Stimulated activated CD8-positive, alpha-beta memory T cell treated with anti-CD3 and anti-CD28 coated beads, Interleukin-2, amount 100 ng/mL, for 1 hour (primary cell): ENCODE results near the gene TMEM87B.

ENCODE experiments used
- DNase-seq, 2 donors: peaks; one replicate each; pipeline ENCODE4 v3.0.0-alpha.2; 2020; ENCODE audit warnings: low read depth in 2 of 2

TMEM87B gene

DNA sequence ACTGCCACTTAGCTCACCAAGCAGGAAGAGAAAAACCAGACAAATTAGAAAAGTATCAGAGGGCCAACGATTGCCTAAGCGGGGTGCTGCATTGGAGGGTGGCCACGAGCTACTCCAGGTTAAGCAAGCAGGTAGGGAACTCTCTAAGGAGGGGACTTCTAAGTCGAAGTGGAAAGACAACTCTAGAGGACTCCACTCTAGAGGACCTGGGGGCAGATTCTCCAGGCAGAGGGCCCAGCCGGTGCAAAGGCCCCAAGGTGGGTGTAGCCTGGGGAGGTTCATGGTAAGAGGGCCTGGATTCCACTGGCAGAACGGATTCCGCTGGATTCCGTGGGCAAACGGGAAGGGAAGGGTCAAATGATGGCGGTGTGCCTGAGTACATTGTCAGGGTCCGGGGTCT, 95.8 kb downstream of the TMEM87B start:
- no peak for DNase-seq

DNA sequence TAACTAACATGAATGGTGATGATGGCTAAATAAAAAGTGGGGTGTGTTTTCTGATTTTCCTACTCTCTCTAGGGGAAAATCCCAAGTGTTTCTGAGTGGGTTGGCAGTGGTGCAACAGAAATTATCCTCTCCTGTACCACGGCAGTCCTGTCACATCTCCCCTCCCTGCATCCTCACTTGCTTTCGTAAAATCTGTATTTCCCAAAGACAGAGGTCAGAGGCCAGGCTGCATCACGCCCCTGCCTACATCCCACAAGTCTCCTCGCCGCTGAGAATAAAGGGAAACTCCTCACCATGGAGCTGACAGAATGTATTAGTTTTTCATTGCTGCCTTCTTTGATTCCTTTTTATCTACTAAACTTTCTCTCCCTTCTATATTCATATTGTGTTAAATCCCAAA, 96.2 kb downstream of the TMEM87B start:
- no peak for DNase-seq

DNA sequence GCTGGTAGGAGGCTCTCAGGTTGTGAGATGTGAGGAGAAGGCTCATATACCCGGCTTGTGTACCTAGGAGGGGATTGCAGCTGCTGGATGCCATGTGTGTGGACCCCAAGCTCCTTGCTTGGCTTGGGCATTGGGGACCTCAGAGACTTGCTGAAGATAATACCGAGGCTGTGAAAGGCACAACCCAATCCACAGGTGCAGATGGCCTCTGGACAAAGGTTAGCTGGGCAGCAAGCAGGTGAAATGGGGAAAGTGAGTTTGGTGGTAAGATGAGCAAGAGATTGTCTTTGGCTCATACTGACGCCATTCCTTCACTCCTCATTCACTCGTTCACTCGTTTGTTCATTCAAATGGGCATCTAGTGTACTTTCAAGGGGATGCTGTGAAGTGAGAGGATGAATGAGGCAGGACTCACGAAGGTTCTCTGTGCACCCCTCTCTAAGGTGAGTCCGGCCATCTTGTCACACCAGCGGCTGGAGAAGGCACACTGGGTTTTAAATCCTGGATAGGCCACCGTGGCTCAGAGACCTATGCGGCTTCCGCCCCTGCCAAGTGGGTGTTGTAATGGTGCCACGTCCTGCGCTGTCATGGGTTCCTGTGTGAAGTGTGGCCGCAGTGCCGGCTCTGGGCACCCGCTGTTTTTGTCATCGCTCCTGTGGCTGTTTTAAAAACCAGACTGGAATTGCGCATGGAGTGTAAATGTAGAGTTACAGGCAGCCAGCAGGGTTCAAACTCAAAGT, 96.8 kb downstream of the TMEM87B start:
- no peak for DNase-seq

DNA sequence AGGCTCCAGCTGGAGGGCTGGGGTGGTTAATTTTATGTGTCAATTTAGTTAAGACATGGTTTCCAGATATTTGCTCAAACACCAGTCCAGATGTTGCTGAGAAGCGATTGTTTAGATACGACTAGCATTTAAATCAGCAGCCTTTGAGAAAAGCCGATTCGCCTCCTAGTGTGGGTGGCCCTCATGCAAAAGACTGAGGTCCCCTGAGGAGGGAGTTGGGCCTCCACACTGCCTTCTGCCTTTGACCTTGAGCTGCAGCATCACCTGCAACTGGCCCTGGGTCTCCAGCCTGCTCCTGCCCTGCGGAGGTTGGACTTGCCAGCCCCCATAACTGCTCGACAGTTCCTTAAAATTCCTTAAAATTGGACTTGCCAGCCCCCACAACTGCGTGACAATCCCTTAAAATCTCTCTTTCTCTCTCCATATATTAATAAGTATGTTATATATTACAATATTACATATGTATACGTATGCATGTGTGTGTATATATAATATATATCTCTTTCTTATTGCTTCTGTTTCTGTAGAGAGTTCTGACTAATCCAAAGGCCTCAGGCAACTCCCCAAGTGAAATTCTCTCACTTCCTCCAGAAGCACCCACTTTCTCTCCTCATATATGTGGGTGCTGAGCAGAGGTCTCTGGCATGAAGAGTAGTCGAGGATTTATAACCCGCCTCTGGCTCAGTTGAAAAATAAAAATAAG, 97.6 kb downstream of the TMEM87B start:
- no peak for DNase-seq

DNA sequence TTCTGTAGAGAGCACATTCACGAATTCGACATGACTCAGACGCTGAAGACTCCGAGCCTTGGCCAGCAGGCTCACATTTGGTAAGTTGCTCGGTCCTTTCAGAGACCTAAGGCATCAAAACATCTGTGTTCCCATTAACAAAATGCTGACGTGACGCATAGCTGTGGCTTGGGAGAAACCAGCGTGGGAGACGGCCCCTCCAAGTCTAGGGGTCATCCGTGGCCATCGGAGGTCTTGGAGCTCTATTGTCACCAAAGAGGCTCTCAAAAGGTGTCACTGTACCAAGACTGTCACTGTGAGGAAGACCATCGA, 98.1 kb downstream of the TMEM87B start:
- no peak for DNase-seq

DNA sequence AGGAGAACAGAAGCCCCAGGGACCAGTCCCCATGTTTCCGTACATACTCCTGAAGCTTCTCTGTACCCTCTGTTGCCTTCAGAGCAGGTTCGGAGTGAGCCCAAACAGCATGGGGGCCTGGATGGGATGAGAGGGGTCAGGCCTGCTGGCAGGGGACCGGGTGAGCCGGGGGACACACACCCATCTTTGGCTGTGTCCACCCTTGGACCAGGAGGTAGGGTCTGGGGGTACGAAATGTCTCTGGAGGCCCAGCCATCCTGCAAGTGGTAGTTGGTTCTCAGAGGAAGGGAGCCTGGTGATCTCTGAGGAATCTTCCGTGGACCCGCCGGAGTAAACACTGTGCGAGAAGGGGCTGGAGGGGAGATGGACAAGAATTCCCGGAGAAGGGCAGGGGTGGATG, 98.4 kb downstream of the TMEM87B start:
- no peak for DNase-seq

DNA sequence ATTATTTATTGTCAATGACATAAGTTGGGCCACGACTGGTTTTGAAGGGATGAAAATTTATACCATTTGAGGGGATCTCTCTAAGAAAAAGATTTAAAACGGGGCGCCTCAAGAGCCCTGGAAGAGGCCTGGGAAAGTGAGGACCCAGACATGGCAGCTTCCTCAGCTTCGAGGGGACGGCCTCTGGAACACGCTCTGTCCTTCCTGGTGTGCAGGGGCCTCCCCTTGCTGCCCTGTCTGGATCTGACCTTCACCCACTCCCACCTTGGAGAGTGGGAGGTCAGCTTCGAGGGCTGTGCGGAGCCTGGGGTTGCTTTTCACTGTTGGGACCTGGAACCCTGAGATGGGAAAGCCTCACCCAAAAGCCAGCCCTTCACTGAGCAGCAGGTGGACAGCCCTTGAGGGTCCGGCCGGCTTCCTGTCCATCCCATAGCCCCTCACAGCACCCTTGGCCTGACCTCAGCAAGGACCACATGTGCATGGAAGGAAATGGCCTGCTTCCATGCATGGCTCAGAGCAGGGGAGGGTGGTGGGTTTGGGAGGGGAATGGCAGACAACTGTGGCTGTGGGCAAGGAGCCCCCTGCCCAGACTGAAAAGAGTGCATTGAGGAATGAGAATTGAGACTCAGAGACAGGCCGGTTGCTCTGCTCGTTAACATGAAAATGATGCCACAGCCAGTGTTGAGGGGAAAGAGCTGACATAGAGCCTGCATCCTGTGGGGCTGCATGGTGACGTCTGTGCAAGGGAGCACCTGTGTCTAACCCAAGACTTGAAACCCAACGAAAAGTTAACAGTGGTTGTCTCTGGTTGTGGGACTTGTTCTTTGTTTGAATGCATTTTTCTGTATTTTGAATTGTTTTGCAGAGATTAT, 99.4 kb downstream of the TMEM87B start:
- no peak for DNase-seq

DNA sequence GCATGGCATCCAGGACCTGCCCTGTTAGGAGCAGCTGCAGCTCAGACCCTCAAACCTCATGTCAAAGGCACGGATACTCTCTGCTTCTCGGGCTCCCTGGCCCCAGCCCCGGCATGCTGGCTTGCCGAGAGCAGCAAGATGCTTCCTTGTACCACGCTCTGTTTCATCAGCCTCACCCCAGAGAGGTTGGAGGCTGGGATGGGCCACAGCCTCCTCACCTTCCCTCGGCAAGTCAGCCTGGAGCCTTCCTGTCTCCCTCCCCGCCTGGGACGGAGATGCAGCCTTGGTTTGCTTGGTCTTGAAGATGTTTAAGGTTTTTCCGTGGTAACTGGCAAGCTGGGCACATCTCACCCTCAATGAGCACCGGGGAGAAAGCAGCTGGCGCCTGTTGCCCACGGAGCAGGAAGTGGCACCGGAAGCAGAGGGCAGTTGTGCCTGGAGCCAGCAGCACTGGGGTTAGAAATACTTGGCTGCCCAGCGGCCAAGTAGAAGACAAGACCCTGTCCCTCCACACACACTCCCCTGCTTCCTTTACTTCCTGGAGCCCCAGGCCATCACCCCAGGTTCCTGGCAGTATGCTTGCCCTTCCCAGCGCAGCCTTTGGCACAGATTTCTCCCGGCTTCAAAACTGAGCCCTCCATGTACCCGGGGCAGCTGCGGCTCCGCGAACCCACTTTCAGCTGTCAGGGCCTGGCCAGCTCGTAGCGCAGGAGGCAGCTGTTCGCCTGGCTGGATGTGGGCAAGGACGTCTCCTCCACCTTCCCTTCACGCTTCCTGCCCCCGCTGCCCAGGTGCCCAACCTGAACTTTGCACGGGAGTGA, 100.5 kb downstream of the TMEM87B start:
- DNase-seq, result no peak

DNA sequence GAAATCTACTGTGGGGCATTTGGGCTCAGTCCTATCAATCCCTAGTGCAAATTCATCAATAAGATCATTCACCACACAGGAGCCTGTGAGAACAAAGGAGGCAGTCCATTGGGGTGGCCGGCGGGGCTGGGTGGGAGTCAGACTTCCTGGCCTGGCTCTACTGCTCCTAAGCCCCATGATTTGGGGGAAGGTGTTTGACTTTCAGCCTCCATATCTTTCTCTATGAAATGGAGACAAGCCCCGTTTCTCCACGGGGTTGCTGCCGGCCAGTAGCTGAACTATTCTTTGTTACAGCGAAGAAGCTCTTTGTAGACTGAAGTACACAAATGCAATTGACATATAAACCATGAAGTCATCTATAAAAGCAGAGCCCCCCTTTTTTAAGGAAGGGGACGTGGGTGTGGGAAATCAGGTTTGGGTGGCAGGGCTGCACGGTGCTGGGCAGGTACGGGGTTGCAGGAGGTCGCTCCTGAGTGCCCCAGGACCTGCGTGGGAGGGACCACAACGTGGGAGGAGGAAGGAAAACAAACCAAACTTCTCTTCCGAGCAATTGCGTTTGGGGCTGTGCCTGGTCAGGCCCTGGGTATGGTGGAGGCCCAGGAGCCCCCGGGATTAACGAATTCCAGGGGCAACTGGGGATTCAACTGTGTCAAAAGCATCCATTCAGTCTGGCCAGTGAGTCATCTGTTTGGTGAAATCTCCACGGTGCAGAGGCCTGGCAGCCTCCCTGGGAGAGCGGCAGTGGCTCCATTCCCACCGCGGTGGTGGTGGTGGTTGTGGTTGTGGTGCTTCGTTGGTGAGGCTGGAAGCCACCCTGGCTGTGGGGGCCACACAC, 101.3 kb downstream of the TMEM87B start:
- DNase-seq, result no peak

DNA sequence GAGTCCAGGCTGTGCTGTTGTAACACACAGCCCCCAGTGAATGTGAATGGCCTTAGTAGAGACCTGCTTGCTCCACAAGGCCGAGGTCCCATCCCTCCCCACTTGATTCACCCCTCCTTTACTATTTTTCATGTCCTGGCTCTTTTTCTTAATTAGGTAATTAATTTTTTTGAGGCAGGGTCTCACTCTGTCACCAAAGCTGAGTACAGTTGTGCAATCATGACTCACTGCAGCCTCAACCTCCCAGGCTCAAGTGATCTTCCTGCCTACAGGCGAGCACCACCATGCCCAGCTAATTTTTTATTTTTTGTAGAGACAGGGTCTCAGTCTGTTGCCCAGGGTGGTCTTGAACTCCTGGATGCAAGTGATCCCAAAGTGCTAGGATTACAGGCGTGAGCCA, 102.4 kb downstream of the TMEM87B start:
- no peak for DNase-seq

DNA sequence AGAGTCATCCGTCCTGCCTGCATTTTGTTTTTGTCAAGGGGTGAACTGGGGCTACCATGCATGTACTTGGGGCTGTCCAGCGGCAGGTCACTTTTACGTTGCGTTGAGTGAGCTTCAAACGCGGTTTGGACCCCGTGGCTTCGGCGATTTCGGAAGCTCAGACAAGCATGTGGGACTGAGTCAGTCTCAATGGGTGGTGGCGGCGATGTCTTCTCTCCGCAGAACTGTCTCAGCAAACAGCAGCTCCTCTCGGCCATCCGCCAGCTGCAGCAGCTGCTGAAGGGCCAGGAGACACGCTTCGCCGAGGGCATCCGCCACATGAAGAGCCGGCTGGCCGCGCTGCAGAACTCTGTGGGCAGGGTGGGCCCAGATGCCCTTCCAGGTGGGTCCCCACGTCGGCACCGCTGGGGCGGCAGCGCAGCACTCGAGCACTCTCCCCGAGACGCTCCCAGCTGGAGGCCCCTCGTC, 104.4 kb downstream of the TMEM87B start:
- DNase-seq, result no peak

DNA sequence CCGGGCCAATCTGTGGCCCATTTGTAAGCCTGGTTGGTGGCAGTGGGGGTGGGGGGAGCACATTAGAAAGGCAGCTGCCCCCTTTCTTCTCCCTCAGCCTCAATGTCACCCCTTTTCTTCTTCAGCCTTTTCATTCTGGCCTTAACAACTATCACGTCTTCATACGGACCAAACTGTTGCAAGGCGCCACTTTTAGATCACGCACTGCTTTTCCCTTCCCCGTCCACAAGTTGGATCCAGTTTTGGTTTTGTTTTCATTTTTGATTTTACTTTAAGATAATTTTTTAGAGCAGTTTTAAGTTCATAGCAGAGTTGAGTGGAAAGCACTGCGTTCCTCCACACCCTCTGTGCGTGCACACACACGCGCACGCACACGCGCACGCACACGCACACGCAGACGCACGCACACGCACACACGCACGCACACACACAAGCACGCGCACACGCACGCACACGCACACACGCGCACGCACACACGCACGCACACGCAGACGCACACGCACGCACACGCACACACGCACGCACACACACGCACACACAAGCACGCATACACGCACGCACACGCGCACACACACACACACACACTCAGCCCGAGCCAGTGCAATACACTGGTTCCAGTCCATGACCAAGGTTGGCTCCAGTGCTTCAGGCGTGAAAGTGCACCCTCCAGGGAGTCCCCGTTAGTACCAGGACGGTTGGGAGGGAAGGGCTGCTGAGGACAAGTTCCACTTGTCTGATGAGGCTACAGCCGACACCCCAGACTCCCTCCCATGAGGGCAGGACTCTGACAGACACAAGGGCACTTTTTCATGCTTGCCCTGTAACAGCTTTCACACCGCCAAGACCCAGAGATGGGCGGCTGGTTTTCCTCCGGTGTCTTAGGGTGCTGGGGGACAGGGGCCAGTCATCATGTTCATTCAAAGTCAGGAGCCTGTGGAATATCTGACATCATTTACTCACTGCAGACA, 105.5 kb downstream of the TMEM87B start:
- DNase-seq, result no peak

DNA sequence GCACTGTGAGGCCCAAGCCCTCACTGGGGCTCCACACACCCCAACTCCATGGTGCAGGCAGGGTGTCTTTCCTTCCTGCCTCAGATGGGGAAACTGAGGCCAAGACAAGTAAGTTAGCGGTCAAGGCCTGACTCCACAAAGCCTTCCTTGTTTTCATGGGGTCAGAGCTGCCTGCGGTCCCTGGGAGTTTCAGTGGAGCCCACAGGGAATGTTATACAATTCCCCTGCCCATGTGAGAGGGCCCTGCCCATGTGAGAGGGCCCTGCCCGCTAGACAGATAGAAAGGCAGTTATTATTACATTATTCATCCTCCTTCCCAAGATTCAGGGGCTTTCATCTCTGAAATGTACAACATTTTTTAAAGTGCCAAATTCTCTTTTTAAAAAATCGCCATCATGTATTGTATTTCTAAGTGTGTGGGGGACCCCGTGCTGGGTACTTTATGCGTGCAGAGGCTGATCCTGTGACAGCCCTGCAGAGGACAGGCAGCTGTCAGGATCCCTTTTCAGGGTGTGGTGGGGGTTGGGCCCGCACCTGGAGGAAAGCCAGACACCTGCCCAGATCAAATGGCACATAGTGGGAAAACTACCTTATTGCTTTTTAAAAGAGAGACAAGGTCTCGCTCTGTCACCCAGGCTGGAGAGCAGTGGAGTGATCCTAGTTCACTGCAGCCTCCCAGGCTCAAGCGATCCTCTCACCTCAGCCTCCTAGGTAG, 106.5 kb downstream of the TMEM87B start:
- DNase-seq, result no peak

DNA sequence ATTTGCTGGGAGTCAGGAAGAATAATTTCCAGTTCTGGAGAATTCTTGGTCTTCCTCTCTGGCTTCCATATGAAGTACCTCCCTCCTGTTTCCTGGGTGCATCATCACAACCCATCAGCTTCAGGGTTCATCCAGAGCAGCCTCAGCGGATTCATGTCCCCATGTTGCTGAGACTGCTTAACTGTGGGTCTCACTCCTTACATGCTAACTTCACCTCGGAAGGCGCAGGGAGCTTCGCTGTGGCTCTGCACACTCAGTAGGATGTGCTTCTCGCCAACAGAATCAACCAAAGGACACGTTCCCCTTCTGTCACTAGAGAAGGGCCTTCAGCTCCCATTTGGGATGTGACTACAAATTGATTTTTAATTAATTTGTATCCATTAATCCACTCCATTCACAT, 107.3 kb downstream of the TMEM87B start:
- no peak for DNase-seq

DNA sequence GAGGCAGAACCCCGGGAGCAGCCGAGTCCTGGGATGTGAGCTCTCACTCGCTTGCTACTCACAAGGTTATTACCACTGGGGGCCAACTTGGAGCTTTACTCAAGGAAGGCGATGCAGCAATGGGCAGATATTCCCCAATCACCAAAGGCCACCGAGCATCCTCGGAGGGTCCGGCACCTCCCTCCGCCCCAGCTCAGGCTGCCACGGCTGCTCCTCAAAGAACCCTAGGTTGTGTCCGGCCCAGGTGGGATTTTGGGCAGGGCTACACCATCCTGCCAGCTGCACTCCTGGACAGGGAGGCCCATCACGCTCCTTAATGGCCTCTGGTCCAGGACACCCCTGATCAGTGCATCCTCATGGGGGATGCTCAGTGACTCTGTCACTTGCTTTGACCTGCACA, 107.9 kb downstream of the TMEM87B start:
- DNase-seq, result no peak

DNA sequence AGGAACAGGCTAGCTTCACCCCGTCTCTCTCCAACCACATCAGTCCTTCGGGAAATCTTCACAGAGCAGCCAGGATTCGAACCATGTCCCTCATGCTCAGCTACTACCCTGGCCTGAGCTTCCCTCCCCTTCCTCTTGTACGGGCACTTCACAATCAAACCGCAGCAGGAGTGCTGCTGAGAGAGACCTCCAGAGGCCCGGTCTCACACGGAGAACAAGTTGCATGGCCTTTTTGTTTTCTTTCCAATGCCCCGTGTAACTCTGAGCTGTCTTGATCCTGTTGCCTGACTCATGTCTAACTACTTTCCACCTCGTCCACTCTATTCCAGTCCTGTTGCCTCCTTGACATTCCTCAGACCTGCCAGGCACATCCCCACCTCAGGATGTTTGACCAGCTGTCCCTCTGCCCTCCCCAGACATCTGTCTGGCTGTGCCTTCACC, 108.5 kb downstream of the TMEM87B start:
- no peak for DNase-seq

DNA sequence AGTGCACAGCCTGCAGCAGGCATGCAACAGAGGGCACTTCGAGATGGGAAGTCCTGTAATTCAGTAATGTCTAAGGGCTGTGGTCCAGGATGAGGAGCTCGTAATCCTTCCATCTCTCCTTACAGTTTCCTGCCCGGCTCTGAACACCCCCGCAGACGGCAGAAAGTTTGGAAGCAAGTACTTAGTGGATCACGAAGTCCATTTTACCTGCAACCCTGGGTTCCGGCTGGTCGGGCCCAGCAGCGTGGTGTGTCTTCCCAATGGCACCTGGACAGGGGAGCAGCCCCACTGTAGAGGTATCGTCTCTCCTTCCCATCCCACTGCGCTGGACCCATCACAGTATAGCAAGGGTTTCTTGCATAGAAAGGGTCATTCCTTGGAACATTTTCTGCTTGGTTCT, 109.8 kb downstream of the TMEM87B start:
- no peak for DNase-seq

DNA sequence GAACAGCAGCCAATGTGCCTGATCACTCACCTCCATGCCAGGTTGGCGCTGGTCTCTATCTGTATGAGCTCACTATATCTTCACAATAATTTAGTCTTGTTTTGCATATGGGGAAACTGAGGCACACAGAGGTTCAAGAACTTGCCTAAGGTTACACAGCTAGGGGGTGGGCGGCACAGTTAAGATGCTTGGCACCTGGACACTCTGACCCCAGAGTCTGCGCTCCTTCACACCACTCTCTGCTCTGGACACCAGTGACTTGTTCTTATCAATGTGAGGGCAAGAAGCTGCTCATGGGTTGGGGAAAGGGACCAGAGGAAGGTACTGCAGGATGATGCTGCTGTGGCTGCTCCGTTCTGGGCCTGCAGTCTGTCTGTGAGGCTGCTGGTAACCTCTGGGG, 110.2 kb downstream of the TMEM87B start:
- DNase-seq, result no peak
